K562 (cell line): ENCODE measurements around the gene CECR2. TPM values are rescaled to one million over a fixed set of nuclear protein-coding genes. Genes with fewer than 3 reads are reported as not detected.

Experiments used
- ATAC-seq: fragments of 200-7000 bp; cut with Tn5 transposase; 3 replicates; pipeline ENCODE4 v1.9.1; 2020; ENCODE audit warnings: moderate library complexity
- Bru-seq: library from RNA; stranded (reverse); fragments of 400-500 nt; gene quantifications from one replicate; lab custom pipeline; 2021; lab: Mats Ljungman, UMichigan
- BruChase-seq, 2 experiments: library from RNA; stranded (reverse); fragments of 400-500 nt; gene quantifications; one replicate each; lab custom pipeline; 2021; lab: Mats Ljungman, UMichigan
- BruUV-seq: library from RNA; stranded (reverse); fragments of 400-500 nt; replicated peaks from 2 replicates; lab custom pipeline; 2021; lab: Mats Ljungman, UMichigan
- CTCF ChIA-PET: fragments of 300-600 bp; formaldehyde crosslinking; extraction: SDS; loops from one replicate; lab custom pipeline; 2021; ENCODE audit warnings: low intra/inter-chr PET ratio; lab: Yijun Ruan, JAX
- POLR2A ChIA-PET: fragments of 300-600, 350-650 bp; sonication (Branson Sonifier 250); formaldehyde crosslinking; extraction: SDS; loops from one replicate; lab custom pipeline; 2021; ENCODE audit warnings: antibody characterized with exemption, inconsistent platforms; lab: Yijun Ruan, JAX
- DNase-seq, 4 experiments: peaks; one replicate each; pipeline versions ENCODE4 v3.0.0 to v3.0.0-alpha.2; 2011 to 2018; ENCODE audit warnings: low spot score in 3 of 4, mixed read lengths in 3 of 4; ENCODE audit errors: extremely low read depth in 1 of 4
- FAIRE-seq: peaks from 2 replicates; lab custom pipeline; 2011; peaks lifted over from hg19 to GRCh38; lab: Jason Lieb, UNC
- H2AFZ ChIP-seq: 2 replicates; pipeline ENCODE4 v1.6.0; 2011; ENCODE audit warnings: low read depth, low read length, control low read depth, inconsistent platforms
- H3K27ac ChIP-seq: fragments of 200-600 bp; 3 replicates; pipeline ENCODE4 v1.8.0; 2011; ENCODE audit warnings: low read depth, mild to moderate bottlenecking, control low read depth, inconsistent platforms, low read length, moderate library complexity, mixed read lengths; ENCODE audit errors: extremely low read depth
- H3K27me3 ChIP-seq, 2 experiments: fragments of 300-600 bp in 1 of 2; 2 replicates in 1 of 2; 3 replicates in 1 of 2; pipeline versions ENCODE4 v1.6.0 to v1.8.0; 2011; ENCODE audit warnings: inconsistent platforms in 2 of 2, low read length in 2 of 2, mild to moderate bottlenecking in 1 of 2, mixed read lengths in 1 of 2, moderate library complexity in 1 of 2; ENCODE audit not compliant: control insufficient read depth in 2 of 2, insufficient read depth in 2 of 2
- H3K36me3 ChIP-seq: fragments of 300-600 bp; 3 replicates; pipeline ENCODE4 v1.8.0; 2011; ENCODE audit warnings: mild to moderate bottlenecking, low read length, inconsistent platforms; ENCODE audit not compliant: control insufficient read depth, insufficient read depth
- H3K4me1 ChIP-seq, 2 experiments: fragments of 200-600 bp in 1 of 2; replicated peaks in 1 of 2; 2 replicates in 1 of 2; 3 replicates in 1 of 2; pipeline versions ENCODE4 v1.5.1 to v1.8.0; 2011; ENCODE audit warnings: inconsistent platforms in 2 of 2, low read length in 2 of 2, mild to moderate bottlenecking in 1 of 2, mixed read lengths in 1 of 2, moderate library complexity in 1 of 2; ENCODE audit not compliant: control insufficient read depth in 2 of 2, insufficient read depth in 2 of 2
- H3K4me2 ChIP-seq: 2 replicates; pipeline ENCODE4 v1.6.1; 2011; ENCODE audit warnings: low read length, control low read depth, inconsistent platforms, mixed read lengths; ENCODE audit not compliant: insufficient read depth
- H3K4me3 ChIP-seq: fragments of 200-600 bp; sonication (generic), shearing (Covaris generic); 2 replicates; pipeline ENCODE4 v1.5.1; 2016; ENCODE audit warnings: control low read depth, inconsistent platforms
- H3K79me2 ChIP-seq: fragments of 200-600 bp; 3 replicates; pipeline ENCODE4 v1.8.0; 2011; ENCODE audit warnings: low read length, inconsistent platforms; ENCODE audit not compliant: control insufficient read depth, insufficient read depth
- H3K9ac ChIP-seq, 2 experiments: 2 replicates each; pipeline versions ENCODE4 v1.6.0 to v1.6.1; 2011; ENCODE audit warnings: low read depth in 2 of 2, low read length in 2 of 2, control low read depth in 1 of 2, inconsistent platforms in 1 of 2, mild to moderate bottlenecking in 1 of 2, mixed read lengths in 1 of 2; ENCODE audit not compliant: insufficient read depth in 1 of 2
- H3K9me1 ChIP-seq: one replicate; pipeline ENCODE4 v1.6.0; 2011; ENCODE audit warnings: inconsistent platforms, mild to moderate bottlenecking, low read length, moderate library complexity; ENCODE audit not compliant: control insufficient read depth, insufficient read depth
- H3K9me3 ChIP-seq: replicated peaks from 2 replicates; pipeline ENCODE4 v1.5.1; 2011; ENCODE audit warnings: low read depth, low read length, inconsistent platforms; ENCODE audit not compliant: control insufficient read depth, insufficient read depth
- H4K20me1 ChIP-seq: replicated peaks from 2 replicates; pipeline ENCODE4 v1.6.1; 2011; ENCODE audit warnings: low read length, inconsistent platforms, mixed read lengths; ENCODE audit not compliant: control insufficient read depth, insufficient read depth
- CCNT2 ChIP-seq: IDR thresholded peaks from 2 replicates; pipeline ENCODE4 v1.6.1; 2011; ENCODE audit warnings: borderline replicate concordance, low read depth, mild to moderate bottlenecking, moderate library complexity, mixed read lengths, low read length; ENCODE audit not compliant: insufficient read length; ENCODE audit errors: extremely low read depth
- GTF2B ChIP-seq: IDR thresholded peaks from 2 replicates; pipeline ENCODE4 v1.6.1; 2011; ENCODE audit not compliant: insufficient read length; ENCODE audit errors: extremely low read depth
- L3MBTL2 ChIP-seq: fragments of 450-650 bp; IDR thresholded peaks from 2 replicates; pipeline ENCODE4 v1.6.1; 2016; ENCODE audit warnings: mild to moderate bottlenecking, moderate library complexity
- STAT5A ChIP-seq: IDR thresholded peaks from 2 replicates; pipeline ENCODE4 v1.6.1; 2012; ENCODE audit warnings: low read length, inconsistent platforms, borderline replicate concordance
- ZNF436 ChIP-seq: fragments of 250-450, 450-650 bp; sonication (Bioruptor Pico); formaldehyde crosslinking; IDR thresholded peaks from 2 replicates; pipeline ENCODE4 v1.7.0; 2020; ENCODE audit warnings: mild to moderate bottlenecking
- WGBS: fragments of 100-300 bp; shearing (Covaris generic); methylation state at CpG from one replicate; pipeline ENCODE4 v1.1.6; 2016; ENCODE audit warnings: low coverage, mixed read lengths; ENCODE audit not compliant: insufficient coverage; ENCODE audit errors: missing lambda C conversion rate; 5-methylcytosine and 5-hydroxymethylcytosine counted together
- in situ Hi-C: fragments of 300-500 bp; cut with MboI; formaldehyde crosslinking; loops from 4 replicates; pipeline ENCODE4 v1.15.0; 2018; ENCODE audit warnings: inconsistent platforms, mixed read lengths
- intact Hi-C: fragments of 100-400 bp; cut with micrococcal nuclease; formaldehyde crosslinking; loops from 2 replicates; pipeline ENCODE4 v1.14.2; 2022
- long read RNA-seq, 3 experiments: library from polyadenylated mRNA in 2 of 3; library from RNA in 1 of 3; unstranded in 2 of 3; stranded (forward) in 1 of 3; transcript quantifications; one replicate each; pipeline ENCODE4 v2.0.0, GENCODE V29; 2019 to 2022
- polyA minus RNA-seq, 3 experiments: library from RNA; depleted of rRNA, polyadenylated mRNA; stranded (reverse); fragments of >200 nt; gene quantifications; 2 replicates each; pipeline ENCODE4 v1.2.3, GENCODE V29; 2011
- polyA plus RNA-seq, 8 experiments: library from polyadenylated mRNA; depleted of rRNA in 4 of 8; stranded (reverse) in 5 of 8; unstranded in 3 of 8; fragments of >200 nt; fragmentation: Nextera tagmentation in 2 of 8; fragmentation: Illumina TruSeq in 1 of 8; extraction: Ambion mirVana in 2 of 8; extraction: Trizol in 1 of 8; gene quantifications; 2 replicates each; pipeline versions ENCODE4 v1.2.1 to v1.2.3, GENCODE V29; 2011 to 2014; ENCODE audit warnings: inconsistent platforms in 1 of 8, missing spikeins in 1 of 8
- total RNA-seq, 7 experiments: library from RNA; depleted of rRNA in 6 of 7; stranded (reverse); fragments of >200 nt in 6 of 7; fragmentation: Illumina TruSeq in 2 of 7; extraction: Trizol in 2 of 7; gene quantifications; 2 replicates each; pipeline versions ENCODE4 v1.2.1 to v1.2.3, GENCODE V29; 2011 to 2021; ENCODE audit warnings: low replicate concordance in 1 of 7
- TF ChIP-seq, protein P1 (sequence below): fragments of 200-800 bp; sonication (Bioruptor generic); IDR thresholded peaks from 2 replicates; pipeline ENCODE4 v1.6.1; 2017; ENCODE audit warnings: missing genetic modification characterization, missing compliant biosample characterization
- TF ChIP-seq, protein P2 (sequence below), 2 experiments: IDR thresholded peaks; 2 replicates each; pipeline ENCODE4 v1.6.1; 2011; ENCODE audit warnings: borderline replicate concordance in 1 of 2, control low read depth in 1 of 2, low read depth in 1 of 2, low read length in 1 of 2, mild to moderate bottlenecking in 1 of 2, mixed read lengths in 1 of 2, moderate library complexity in 1 of 2; ENCODE audit not compliant: insufficient read depth in 1 of 2, insufficient read length in 1 of 2, poor library complexity in 1 of 2, severe bottlenecking in 1 of 2; ENCODE audit errors: extremely low read depth in 1 of 2

CECR2 gene
- 0.53 and 0.76 TPM in 2 replicates for total RNA-seq (2011; cell fraction: chromatin; rRNA removed; ENCODE audit: low replicate concordance)
- 0.26 and 0.67 TPM in 2 replicates for total RNA-seq (2011; cell fraction: nucleolus; rRNA removed)
- total RNA-seq (2011; cell fraction: nucleoplasm; rRNA removed), result 0.51 and 0.69 TPM in 2 replicates
- total RNA-seq (2014; rRNA removed), result 0.27 and 0.37 TPM in 2 replicates
- 0.25 and 0.26 TPM in 2 replicates for total RNA-seq (2014; rRNA removed; fragmentation: Illumina TruSeq; extraction: Trizol)
- 0.22 and 0.23 TPM in 2 replicates for total RNA-seq (2015; rRNA removed; fragmentation: Illumina TruSeq; extraction: Trizol)
- total RNA-seq (2021), result 0.76 and 1.00 TPM in 2 replicates
- 0.04 and 0.36 TPM in 2 replicates for polyA plus RNA-seq (2011; rRNA removed)
- polyA plus RNA-seq (2011; cell fraction: cytosol; rRNA removed), result 0.03 and 0.21 TPM in 2 replicates
- 0.04 and 0.50 TPM in 2 replicates for polyA plus RNA-seq (2011; cell fraction: nucleus; rRNA removed)
- 0.26 and 0.35 TPM in 2 replicates for polyA plus RNA-seq (2012)
- 0.27 and 0.28 TPM in 2 replicates for polyA plus RNA-seq (2014; fragmentation: Illumina TruSeq; extraction: Trizol)
- polyA plus RNA-seq (2014; fragmentation: Nextera tagmentation; extraction: Ambion mirVana), result under 1 TPM; 0.01 to 0.13 TPM
- polyA plus RNA-seq (2014; rRNA removed), result 0.28 and 0.36 TPM in 2 replicates
- 0.06 and 0.35 TPM in 2 replicates for polyA minus RNA-seq (2011; rRNA and poly(A)+ RNA removed)
- 0.57 TPM in 1 of 2 replicates, not detected in the other for polyA minus RNA-seq (2011; cell fraction: cytosol; rRNA and poly(A)+ RNA removed)
- 0.11 and 0.40 TPM in 2 replicates for polyA minus RNA-seq (2011; cell fraction: nucleus; rRNA and poly(A)+ RNA removed)
- Bru-seq, nascent RNA, result percentile 32 among the genes with signal in this experiment
- percentile 35 among the genes with signal in this experiment for BruChase-seq, experiment 1, labeled RNA remaining after a 2-hour chase
- percentile 36 among the genes with signal in this experiment for BruChase-seq, experiment 2, labeled RNA remaining after a 6-hour chase
- long read RNA-seq, experiment 1, partial matches to known transcripts, result 0 of 1 reads
- long read RNA-seq, experiment 1, other reads (novel, unspliced or antisense), result 1 of 1 reads
- long read RNA-seq, experiment 2, result 0 reads
- long read RNA-seq, experiment 3, result 0 reads

GRCh38 chr22:17369439-17370025 is at the start of gene CECR2:
Gene CECR2, plus strand, starts transcription at chr22:17369460. Its CDS starts 324 bp downstream, at chr22:17369784.
- peak within 1 kb of the TSS; percentile 21 for H3K4me3 ChIP-seq
- in situ Hi-C loops, result no loop called here
- WGBS, result 37% methylated on average over 35 of the region's 92 CpGs
- no peaks in the 10 kb centered on the region for H3K79me2 ChIP-seq
- CTCF ChIA-PET, result no interaction called here
- no TSS peak for BruUV-seq
- peaks cover 0 to 16% of the 10 kb centered on the region in 2 experiments; a peak in 3 of 5 replicates for H3K4me1 ChIP-seq
- TF ChIP-seq GTF2B (no peak), ZNF436 (CRISPR knock-in tag) (no peak), STAT5A (no peak), L3MBTL2 (peak; percentile 16; the same call in 1 of the 2 replicates), CCNT2 (no peak)
- TF ChIP-seq, protein P1, sequence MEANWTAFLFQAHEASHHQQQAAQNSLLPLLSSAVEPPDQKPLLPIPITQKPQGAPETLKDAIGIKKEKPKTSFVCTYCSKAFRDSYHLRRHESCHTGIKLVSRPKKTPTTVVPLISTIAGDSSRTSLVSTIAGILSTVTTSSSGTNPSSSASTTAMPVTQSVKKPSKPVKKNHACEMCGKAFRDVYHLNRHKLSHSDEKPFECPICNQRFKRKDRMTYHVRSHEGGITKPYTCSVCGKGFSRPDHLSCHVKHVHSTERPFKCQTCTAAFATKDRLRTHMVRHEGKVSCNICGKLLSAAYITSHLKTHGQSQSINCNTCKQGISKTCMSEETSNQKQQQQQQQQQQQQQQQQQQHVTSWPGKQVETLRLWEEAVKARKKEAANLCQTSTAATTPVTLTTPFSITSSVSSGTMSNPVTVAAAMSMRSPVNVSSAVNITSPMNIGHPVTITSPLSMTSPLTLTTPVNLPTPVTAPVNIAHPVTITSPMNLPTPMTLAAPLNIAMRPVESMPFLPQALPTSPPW (CRISPR knock-in tag), result peak; percentile 42
- TF ChIP-seq, protein P2, sequence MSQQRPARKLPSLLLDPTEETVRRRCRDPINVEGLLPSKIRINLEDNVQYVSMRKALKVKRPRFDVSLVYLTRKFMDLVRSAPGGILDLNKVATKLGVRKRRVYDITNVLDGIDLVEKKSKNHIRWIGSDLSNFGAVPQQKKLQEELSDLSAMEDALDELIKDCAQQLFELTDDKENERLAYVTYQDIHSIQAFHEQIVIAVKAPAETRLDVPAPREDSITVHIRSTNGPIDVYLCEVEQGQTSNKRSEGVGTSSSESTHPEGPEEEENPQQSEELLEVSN (IDR thresholded peaks at IDR 0.05; ENCODE audit: borderline replicate concordance in 1 of 2, extremely low read depth in 1 of 2, insufficient read depth in 1 of 2, insufficient read length in 1 of 2, low read depth in 1 of 2, low read length in 1 of 2, poor library complexity in 1 of 2, severe bottlenecking in 1 of 2), result peak in 1 of 2 experiments; percentile 58
- TF ChIP-seq, all 486 proteins: peak for 3
- Histone ChIP-seq H3K27ac (no peak within 1 kb of the TSS), H3K36me3 (no peaks in the 10 kb centered on the region), H3K9me3 (no peaks in the 10 kb centered on the region), H2AFZ (peak within 1 kb of the TSS; percentile 38), H3K4me2 (peak within 1 kb of the TSS; percentile 39), H3K9ac (0 out of 4 replicates have a peak within 1 kb of the TSS, but pooled peaks of 1 of the 2 experiments have one; percentile 19), H3K9me1 (no peaks in the 10 kb centered on the region), H4K20me1 (no peaks in the 10 kb centered on the region), H3K27me3 (peaks cover 39 to 43% of the 10 kb centered on the region in 2 experiments)
- DNase-seq, result peak in 2 of 4 experiments; percentile 17 to 25
- POLR2A ChIA-PET, result interaction anchor here (1.2 kb wide), 1 partner anchor 10 kb away, joined by 3 read pairs; no protein-coding TSS in a partner anchor
- ATAC-seq, result no peak; the same call in 2 of the 3 replicates
- intact Hi-C loops, result no loop called here
- FAIRE-seq, result no peak
